Putamen (tissue), 1 donor: Measurements from ENCODE around the gene PCNT.
A peak's percentile ranks its signal among the peaks of the same experiment; 100 is the strongest.
"Not testable (repeated sequence)": the region's sequence is repeated elsewhere in the genome, so short reads cannot be mapped to it uniquely, and the experiment has no call there.

Experiments
- DNase-seq: peaks from one replicate; pipeline ENCODE4 v3.0.0-alpha.2; 2016; ENCODE audit warnings: low spot score

Gene PCNT

DNA sequence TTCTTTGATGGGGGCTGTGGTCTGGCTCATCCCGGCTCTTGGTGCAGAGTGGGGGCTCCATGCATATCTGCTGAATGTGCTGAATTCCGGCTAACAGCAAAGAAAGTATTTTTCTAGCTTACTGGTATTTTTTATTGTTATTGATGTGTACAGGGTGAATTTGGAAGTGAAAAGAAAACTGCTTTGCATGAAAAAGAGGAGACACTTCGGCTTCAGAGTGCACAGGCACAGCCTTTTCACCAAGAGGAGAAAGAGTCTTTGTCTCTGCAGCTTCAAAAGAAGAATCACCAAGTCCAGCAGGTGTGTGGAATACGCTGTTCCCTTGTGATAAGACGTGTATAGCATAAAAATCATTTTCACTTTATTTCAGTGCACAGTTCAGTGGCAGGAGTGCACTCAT, 57.6 kb downstream of the PCNT start:
- DNase-seq: no peak

DNA sequence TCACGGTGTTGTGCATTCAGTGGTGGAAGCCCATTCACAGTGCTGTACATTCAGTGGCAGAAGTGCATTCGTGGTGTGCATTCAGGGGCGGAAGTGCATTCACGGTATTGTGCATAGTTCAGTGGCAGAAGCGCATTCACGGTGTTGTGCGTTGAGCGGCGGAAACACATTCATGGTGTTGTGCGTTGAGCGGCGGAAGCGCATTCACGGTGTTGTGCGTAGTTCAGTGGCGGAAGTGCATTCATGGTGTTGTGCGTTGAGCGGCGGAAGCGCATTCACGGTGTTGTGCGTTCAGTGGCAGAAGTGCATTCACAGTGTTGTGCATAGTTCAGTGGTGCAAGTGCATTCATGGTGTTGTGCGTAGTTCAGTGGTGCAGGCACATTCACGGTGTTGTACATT, 60.6 kb downstream of the PCNT start:
- no peak for DNase-seq

DNA sequence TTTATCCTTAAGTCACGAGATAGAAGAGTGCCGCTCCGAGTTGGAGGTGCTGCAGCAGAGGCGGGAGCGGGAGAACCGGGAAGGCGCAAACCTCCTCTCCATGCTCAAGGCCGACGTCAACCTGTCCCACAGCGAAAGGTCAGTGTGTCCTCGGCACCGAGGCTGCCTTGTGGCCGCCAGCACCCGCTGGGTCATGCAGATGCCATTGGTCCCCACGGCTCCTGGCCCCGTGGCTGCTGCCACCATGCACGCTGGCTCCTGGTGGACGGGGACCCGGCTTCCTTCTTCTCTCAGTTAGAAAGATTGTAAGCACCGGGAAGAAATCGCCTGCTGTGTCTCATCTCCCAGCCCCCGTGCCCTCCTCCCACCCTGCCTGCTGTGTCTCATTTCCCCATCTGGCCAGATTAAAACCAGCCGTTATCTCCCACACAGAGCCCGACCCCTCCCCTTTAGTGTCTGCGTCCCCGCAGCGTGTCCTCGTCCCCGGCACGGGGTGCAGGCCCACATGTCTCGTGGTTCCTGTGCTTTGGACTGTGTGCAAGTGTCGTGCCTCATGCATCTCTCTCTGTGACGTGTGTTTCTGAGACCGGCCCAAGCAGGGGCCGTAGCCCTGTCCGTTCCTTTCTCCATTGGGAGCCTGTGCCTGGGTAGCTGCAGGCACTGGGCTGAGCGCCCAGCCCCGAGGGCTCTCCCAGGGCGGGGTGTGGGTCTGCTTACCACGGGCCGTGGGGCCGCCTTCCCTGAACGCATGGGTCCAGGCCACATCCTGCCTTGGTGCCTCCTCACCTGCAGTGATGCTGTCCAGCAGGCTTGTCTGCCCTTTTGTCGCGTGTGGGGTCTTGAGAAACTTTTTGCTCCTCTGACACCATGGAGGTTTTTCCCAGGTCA, 62.1 kb downstream of the PCNT start:
- no peak for DNase-seq

DNA sequence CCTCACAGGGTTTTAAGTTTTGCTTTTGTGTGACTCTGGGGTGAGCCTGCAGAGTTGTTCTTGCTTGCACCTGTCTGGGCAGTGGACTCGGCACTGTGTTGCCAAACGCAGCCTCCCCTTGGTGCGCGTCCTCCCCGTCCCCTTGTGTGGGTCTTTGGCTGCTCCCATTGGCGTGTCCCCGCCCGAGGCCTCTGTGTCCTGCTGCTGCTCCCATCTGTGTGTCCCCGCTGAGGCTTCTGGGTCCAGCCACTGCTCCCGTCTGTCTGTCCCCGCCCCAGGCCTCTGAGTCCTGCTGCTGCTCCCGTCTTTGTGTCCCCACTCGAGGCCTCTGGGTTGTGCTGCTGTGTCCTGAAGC, 62.8 kb downstream of the PCNT start:
- no peak for DNase-seq

DNA sequence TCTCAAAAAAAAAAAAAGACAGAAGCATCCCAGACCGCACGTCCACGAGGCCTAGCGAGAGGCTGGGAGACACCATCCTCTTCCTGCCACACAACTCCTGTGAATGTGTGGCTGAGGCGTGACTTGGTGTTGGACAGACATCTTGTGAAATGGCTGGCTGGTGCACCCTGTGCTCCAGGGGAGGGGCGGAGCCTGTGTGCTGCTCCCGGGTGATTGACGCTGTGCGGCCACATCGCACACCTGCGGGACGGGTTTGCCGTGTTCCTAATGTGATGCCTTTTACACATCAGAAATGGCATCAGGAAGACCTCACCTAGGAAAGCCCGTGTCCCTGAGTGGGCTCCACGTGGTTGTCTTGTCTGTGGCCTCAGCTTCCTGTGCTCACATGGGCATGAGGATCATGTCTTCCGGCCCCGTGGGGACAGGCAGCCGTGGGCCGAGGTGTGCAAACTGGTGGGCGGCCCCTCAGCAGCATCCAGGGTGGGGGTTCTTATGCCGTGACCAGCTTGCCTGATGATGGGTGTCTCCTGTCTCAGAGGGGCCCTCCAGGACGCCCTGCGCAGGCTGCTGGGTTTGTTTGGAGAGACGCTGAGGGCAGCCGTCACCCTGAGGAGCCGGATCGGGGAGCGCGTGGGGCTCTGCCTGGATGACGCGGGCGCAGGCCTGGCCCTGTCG, 64.4 kb downstream of the PCNT start:
- DNase-seq: no peak

DNA sequence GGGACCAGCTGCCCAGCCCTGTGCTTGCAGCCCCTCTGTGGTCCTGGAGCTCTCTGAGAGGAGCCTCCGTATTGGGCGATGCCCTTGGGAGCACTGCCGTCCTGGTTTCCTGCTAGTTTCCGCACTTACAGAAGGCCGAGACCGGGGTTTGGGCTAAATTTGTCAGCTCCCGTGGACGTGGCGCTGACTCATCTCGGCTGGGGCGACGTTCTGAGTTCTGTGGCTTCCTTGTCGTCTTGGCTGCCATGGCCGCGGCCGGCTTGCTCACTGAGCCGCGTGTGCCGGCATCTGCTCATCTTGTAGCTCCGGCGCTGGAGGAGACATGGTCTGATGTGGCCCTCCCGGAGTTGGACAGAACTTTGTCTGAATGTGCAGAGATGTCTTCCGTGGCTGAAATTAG, 64.9 kb downstream of the PCNT start:
- no peak for DNase-seq

DNA sequence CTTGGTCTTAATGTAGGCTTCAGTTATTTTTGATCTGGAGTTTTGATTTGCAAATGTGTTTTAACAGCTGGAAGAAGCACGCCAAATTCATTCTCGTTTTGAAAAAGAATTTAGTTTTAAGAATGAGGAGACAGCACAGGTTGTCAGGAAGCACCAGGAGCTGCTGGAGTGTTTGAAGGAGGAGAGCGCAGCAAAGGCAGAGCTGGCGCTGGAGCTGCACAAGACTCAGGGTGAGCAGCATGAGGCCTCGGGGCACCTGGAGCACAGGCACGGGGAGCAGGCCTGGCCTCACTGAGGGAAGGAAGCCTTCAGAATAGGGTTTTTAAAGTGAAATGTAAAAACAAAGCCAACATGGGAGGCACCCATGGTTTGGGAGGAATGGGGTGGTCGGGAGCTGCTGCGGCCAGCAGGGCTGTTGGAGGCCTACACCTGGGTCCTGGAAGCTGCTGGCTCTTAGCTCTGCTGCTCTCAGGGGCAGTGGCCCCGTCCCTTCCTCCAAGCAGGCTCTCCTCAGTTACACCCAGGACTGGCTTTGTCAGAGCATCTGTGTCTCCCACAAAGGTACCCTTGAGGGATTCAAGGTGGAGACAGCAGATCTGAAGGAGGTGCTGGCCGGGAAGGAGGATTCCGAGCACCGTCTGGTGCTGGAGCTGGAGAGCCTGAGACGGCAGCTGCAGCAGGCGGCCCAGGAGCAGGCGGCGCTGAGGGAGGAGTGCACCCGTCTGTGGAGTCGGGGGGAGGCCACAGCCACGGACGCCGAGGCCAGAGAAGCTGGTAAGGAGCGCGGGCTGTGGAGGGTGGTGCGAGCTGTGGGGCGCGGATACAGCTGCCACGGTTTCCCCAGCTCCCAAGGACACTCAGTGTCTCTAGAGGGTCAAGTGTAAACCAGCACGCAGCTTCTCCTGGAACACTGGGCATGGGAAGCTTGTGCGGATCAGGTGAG, 66.9 kb downstream of the PCNT start:
- peak; percentile 31 for DNase-seq

DNA sequence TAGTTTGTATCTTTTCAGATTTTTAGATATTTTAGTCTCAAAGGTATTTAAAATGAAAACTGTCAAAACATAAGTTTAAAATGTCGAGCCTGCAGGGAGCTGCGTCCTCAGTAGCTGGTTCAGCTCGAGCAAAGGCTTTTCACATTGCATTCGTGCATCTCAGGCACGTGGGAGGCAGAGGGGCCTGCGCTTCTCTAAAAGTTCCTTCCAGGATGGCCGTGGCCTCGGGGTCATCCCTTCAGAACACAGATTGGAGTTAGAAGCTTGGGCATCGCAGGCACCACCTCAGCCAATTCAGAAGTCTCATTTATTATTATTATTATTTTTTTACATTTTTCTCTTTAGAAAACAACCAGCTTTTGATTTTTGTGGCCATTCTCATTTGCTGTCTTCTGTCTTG, 67.8 kb downstream of the PCNT start:
- peak; percentile 42 for DNase-seq

DNA sequence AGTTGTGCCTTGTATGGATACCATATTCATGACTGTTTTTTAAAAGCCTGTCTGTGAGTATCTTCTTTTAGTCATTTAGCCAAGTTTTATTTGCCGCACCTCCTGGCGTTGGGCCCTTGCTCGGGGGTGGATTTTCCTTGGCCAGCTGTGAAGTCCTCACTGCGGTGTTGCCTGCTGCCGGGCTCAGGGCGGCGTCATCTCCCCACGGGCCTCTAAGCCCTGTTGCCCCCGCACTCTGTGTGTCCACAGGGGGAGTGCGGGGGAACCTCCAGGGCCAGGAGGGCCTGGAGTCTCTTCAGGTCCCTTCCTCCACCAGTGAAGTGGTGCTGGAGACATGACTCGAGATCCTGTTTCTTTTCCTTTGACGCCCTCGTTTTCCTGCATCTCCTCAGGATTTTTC, 69.0 kb downstream of the PCNT start:
- DNase-seq: no peak

DNA sequence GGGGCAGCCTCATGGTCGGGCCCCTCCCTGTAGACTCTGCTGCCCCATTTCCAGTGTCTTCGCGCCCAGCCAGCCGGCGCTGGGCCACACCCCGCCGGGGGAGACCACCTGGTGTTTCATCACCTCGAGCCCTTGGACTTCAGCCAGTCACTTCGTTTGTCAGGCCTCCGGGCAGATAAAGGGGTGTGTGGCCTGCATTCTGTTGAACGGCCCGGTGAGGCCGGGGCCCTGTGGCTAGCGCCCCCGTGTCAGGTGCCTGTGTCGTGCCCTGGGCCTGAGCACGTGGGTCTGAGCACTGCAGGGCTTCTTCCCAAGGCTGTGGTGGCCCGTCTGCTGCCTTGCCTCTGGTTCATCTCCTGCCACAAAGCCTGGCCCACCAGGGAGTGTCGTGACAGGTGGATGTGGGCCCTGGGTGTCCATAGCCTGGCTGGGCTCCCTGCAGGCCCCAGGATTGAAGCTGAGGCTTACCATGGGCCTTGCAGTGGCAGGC, 69.5 kb downstream of the PCNT start:
- no peak for DNase-seq

DNA sequence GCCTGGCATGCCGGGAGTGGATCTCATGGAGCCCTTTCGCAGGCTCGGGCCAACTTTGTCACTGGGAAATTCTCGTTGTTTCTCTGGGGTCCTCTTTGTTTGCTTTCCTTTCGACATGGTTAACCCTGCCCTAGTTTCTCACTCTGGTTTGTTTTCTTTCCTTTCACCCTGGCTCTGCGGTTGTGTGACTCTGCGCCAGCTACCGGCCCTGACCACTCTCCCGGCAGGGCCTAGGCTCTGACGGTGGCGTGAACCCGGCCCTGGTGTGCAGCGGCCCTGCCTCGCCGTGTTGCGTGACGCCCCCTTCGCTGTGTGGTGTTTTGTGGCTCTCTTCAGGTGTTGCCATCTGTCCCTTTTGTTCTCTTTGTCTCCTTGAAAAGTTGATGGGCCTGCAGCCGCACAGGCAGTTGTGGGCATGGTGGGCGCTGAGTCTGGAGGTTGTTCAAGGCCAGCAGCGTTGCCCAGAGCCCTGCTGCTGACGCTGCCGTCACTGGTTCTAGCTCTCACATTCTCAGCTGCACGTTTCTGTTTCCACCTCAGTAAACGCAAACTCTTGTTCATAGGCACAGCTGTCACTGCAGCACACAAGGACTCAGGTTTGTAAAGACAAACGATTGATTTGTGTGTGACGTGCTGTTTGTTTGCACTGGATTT, 70.1 kb downstream of the PCNT start:
- no peak for DNase-seq

DNA sequence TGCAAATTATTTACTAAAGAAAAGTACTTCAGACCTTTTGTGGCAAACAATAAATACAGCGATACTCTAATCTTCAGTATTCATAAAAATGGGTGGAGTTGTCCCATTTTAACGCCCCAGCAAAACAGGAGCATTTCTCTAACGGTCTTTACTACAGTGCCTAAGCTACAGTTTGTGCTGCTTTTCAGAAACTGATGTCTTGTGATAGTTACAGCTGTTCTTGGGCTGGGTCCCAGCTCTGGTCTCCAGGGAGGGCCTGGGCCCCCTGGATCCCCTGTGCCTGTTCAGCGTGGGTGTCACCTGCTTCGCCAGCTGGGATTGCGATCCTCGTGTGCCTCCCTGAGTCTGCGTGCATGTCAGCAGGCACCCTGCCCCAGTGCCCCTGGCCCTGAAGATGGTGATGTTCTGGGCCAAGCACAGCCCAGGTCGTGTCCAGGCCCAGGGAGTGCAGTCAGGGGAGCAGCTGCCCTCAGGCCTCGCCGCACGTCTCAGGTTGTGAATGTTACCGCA, 70.7 kb downstream of the PCNT start:
- no peak for DNase-seq

DNA sequence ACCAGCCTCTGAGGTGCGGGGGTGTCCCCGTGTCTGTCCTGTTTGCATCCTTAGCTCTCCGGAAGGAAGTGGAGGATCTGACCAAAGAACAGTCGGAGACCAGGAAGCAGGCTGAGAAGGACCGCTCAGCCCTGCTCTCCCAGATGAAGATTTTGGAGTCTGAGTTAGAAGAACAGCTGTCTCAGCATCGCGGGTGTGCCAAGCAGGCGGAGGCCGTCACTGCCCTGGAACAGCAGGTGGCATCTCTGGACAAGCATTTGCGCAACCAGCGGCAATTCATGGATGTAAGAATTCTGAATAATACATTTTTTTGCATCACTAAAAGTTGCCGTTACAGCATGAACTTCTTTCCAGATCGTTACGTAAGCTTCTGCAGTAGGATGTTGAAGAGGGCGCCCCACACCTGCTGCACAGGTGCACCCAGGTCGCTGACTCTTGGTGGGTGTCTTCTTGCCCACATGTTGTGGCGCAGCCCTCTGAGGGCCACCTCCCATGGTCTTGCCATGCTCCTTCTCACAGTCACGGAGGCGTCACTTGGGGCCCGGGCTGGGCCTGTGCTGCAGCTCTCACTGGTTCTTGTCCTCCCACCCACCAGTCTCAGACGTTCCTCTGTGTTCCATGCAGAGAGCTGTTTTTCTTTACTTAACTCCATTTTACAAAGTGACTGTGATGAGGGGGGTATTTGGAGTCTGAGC, 73.4 kb downstream of the PCNT start:
- no peak for DNase-seq

DNA sequence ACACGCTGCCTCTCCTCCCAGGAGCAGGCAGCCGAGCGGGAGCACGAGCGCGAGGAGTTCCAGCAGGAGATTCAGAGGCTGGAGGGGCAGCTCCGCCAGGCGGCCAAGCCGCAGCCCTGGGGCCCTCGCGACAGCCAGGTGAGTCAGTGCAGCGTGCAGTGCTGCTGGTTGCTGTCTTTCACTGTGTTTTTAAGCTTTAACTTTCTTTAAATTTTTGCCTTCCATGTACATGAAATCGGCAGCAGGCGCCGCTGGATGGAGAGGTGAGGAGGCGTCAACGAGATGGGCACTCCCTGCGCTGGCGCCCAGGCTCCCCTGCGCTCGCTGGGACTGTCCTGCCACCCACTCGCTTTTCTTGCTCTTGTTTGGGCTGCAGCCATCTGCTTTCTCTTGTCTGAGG, 74.0 kb downstream of the PCNT start:
- DNase-seq: no peak

DNA sequence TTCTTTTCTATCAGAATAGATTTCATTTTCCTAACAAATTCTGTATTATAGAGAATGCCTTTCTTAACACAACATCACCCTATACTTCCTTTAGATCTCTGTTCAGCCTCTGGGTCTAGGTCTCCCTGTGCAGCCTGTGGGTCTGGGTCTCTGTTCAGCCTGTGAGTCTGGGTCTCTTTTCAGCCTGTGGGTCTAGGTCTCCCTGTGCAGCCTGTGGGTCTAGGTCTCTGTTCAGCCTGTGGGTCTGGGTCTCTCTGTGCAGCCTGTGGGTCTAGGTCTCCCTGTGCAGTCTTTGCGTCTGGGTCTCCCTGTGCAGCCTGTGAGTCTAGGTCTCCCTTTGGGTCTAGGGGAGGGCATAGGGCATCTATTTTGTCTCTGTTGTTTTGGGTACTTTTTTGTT, 75.2 kb downstream of the PCNT start:
- DNase-seq: no peak

DNA sequence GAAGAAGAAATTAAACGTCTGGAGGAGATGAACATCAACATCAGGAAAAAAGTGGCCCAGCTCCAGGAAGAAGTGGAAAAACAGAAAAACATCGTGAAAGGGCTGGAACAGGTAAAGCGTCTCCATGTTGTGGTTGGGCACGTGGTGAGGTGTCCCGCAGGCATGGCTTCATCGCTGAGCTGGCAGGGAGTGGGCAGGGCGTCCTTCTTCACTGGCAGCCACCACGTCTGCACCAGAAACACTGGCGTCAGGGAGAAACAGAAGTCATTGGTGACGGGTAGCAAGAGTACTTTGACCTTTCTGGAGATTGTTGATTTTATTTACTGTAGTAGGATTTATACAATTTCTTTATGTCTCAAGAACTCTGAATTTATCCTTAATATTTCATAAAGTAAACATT, 75.7 kb downstream of the PCNT start:
- DNase-seq: no peak

DNA sequence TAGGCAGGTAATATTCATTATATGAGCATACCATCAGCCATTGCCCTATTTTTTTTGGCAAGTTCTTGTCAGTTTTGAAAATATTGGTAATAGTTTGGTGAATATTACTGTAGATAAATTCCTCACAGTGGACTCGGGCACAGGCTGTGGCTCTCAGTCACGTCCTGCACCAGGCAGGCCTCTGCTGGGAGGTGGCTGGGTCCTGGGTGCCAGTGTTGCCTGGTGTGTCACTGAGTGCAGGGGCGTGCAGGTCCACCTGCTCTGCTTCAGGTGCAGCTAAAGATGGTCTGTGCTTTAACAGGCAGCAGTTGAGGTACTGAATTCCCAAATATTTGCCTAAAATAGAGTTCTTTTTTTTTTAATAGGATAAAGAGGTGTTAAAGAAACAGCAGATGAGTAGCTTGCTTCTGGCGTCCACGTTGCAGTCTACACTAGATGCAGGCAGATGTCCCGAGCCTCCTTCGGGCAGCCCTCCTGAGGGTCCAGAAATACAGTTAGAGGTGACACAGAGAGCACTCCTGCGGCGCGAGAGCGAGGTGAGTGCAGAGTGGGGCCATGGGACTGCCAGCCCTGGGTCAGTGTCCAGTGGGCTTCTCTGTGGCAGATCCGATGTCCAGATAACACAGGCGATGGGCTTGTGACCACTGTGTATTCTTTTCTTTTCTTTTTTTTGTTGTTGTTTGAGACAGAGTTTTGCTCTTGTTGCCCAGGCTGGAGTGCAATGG, 77.4 kb downstream of the PCNT start:
- DNase-seq: no peak

DNA sequence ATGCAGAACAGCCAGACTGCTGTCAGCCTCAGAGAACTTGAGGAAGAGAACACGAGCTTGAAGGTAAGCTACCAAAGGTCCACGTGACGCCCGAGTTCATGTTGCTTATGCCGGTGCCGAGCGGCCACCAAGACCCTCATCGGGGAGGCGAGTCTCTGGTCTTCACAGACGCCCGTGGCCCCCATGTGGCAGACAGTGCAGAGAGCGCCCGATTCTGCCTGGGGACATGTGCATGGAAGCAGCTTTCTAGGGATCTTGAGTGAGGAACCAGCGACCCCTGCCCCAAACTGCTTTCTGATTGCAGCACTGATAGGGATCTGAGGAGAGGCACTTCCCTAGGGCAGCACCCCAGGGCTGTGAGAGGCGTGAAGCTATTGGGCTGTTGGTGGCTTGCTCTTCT, 78.5 kb downstream of the PCNT start:
- no peak for DNase-seq

DNA sequence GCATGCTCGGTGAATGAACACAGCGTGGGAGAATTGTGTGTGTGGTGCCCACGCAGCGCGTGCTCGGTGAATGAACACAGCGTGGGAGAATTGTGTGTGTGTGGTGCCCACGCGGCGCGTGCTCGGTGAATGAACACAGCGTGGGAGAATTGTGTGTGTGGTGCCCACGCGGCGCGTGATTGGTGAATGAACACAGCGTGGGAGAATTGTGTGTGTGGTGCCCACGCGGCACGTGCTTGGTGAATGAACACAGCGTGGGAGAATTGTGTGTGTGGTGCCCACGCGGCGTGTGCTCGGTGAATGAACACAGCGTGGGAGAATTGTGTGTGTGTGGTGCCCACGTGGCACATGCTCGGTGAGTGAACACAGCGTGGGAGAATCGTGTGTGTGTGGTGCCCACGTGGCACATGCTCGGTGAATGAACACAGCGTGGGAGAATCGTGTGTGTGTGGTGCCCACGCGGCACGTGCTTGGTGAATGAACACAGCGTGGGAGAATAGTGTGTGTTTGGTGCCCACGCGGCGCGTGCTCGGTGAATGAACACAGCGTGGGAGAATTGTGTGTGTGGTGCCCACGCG, 79.4 kb downstream of the PCNT start:
- not testable (repeated sequence) for DNase-seq

DNA sequence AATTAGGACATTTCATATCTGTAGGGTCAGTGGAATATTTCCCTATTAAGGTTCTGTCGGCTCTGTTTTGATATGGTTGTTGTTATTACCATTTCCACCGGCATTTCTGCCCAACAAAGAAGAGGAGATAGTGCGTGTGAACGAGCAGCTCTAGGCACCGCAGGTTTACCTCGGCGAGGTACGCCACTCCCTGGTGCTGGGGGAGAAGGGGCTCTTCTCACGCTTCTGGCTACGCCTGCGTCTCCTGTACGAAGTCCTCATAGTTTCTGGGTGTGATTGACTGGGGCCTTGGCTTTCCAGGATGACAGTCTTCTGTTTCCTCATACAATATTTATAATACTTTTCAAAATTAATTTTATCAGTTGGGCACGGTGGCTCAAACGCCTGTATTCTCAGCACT, 80.3 kb downstream of the PCNT start:
- DNase-seq: no peak
